MM.1S (cell line): ENCODE results near the gene FAM114A1.

Experiments used
- DNase-seq: peaks from one replicate; pipeline ENCODE4 v3.0.0-alpha.2; 2015
- H2AFZ ChIP-seq: fragments of 300-600 bp; sonication (generic); 2 replicates; pipeline ENCODE4 v1.6.0; 2016; ENCODE audit warnings: antibody characterized with exemption, low read length
- H3F3A ChIP-seq: fragments of 300-600 bp; sonication (generic); 2 replicates; pipeline ENCODE4 v1.6.1; 2016; ENCODE audit warnings: mild to moderate bottlenecking, antibody characterized with exemption, low read length, moderate library complexity, mixed read lengths; ENCODE audit not compliant: insufficient read depth
- H3K27ac ChIP-seq: fragments of 300-600 bp; sonication (generic); 2 replicates; pipeline ENCODE4 v1.5.1; 2016; ENCODE audit warnings: mild to moderate bottlenecking, low read length
- H3K27me3 ChIP-seq: fragments of 300-600 bp; sonication (generic); replicated peaks from 2 replicates; pipeline ENCODE4 v1.6.0; 2016; ENCODE audit warnings: low read length; ENCODE audit not compliant: insufficient read depth
- H3K36me3 ChIP-seq: fragments of 300-600 bp; sonication (generic); replicated peaks from 2 replicates; pipeline ENCODE4 v1.6.1; 2016; ENCODE audit warnings: mild to moderate bottlenecking, low read length, mixed read lengths; ENCODE audit not compliant: insufficient read depth
- H3K4me1 ChIP-seq: fragments of 300-600 bp; sonication (generic); 2 replicates; pipeline ENCODE4 v1.6.1; 2016; ENCODE audit warnings: low read length, mixed read lengths
- H3K4me2 ChIP-seq: fragments of 300-600 bp; sonication (generic); 2 replicates; pipeline ENCODE4 v1.6.0; 2016; ENCODE audit warnings: low read depth, low read length
- H3K4me3 ChIP-seq: fragments of 300-600 bp; sonication (generic); 2 replicates; pipeline ENCODE4 v1.5.1; 2016; ENCODE audit warnings: low read length, mixed read lengths
- H3K79me2 ChIP-seq: fragments of 300-600 bp; sonication (generic); 2 replicates; pipeline ENCODE4 v1.6.1; 2016; ENCODE audit warnings: mixed run types, low read length, mixed read lengths
- H3K9ac ChIP-seq: fragments of 300-600 bp; sonication (generic); 2 replicates; pipeline ENCODE4 v1.6.1; 2016; ENCODE audit warnings: low read length, mixed read lengths
- H3K9me2 ChIP-seq: fragments of 300-600 bp; sonication (generic); replicated peaks from 2 replicates; pipeline ENCODE4 v1.6.1; 2016; ENCODE audit warnings: mild to moderate bottlenecking, low read length, mixed read lengths; ENCODE audit not compliant: insufficient read depth
- H3K9me3 ChIP-seq: fragments of 300-600 bp; sonication (generic); replicated peaks from 2 replicates; pipeline ENCODE4 v1.6.1; 2016; ENCODE audit warnings: mild to moderate bottlenecking, low read length, mixed read lengths; ENCODE audit not compliant: insufficient read depth
- H4K20me1 ChIP-seq: fragments of 300-600 bp; sonication (generic); 2 replicates; pipeline ENCODE4 v1.6.1; 2016; ENCODE audit warnings: mild to moderate bottlenecking, low read length, moderate library complexity, mixed read lengths; ENCODE audit not compliant: insufficient read depth
- CTCF ChIP-seq: fragments of 300-600 bp; sonication (generic); IDR thresholded peaks from 2 replicates; pipeline ENCODE4 v1.5.1; 2016; ENCODE audit warnings: antibody characterized with exemption, low read length, mixed read lengths
- EZH2 ChIP-seq: fragments of 300-600 bp; sonication (generic); optimal IDR thresholded peaks from 2 replicates; pipeline ENCODE3; 2017; ENCODE audit warnings: low read depth, mild to moderate bottlenecking, antibody characterized with exemption, low read length, mixed read lengths
- EZH2phosphoT487 ChIP-seq: fragments of 300-600 bp; sonication (generic); IDR thresholded peaks from 2 replicates; pipeline ENCODE4 v1.6.1; 2018; ENCODE audit warnings: antibody characterized with exemption, low read length

Gene FAM114A1

GRCh38 chr4:38872620-38873019 lies 5.0 kb downstream of the FAM114A1 start:
- Histone ChIP-seq H3K27ac (no peak overlapping the region), H4K20me1 (no peaks in the 10 kb centered on the region), H3K27me3 (no peaks in the 10 kb centered on the region), H2AFZ (no peak overlapping the region), H3K4me2 (no peak overlapping the region), H3K9me2 (no peaks in the 10 kb centered on the region), H3K4me1 (no peaks in the 10 kb centered on the region; the same call in 1 of the 2 replicates), H3K9me3 (no peaks in the 10 kb centered on the region), H3K36me3 (no peaks in the 10 kb centered on the region), H3F3A (no peaks in the 10 kb centered on the region), H3K79me2 (no peaks in the 10 kb centered on the region), H3K9ac (no peak overlapping the region), H3K4me3 (no peak overlapping the region)
- DNase-seq: no peak
- no peak for TF ChIP-seq EZH2phosphoT487
- no peak for TF ChIP-seq EZH2
- TF ChIP-seq CTCF: no peak

- no peak for DNase-seq
Observed at GRCh38 chr4:38873290-38873944, 5.8 kb downstream of the FAM114A1 start.

GRCh38 chr4:38876636-38877035 lies 9.0 kb downstream of the FAM114A1 start:
- no peaks in the 10 kb centered on the region for H3K4me1 ChIP-seq
- H3K79me2 ChIP-seq: no peaks in the 10 kb centered on the region
- no peak overlapping the region for H3K27ac ChIP-seq
- H3F3A ChIP-seq: no peaks in the 10 kb centered on the region
- no peak for DNase-seq
- H4K20me1 ChIP-seq: no peaks in the 10 kb centered on the region
- no peak for TF ChIP-seq EZH2
- TF ChIP-seq EZH2phosphoT487: no peak
- no peak for TF ChIP-seq CTCF
- no peak overlapping the region for H3K4me3 ChIP-seq
- no peak overlapping the region for H3K9ac ChIP-seq
- no peak overlapping the region for H3K4me2 ChIP-seq
- H3K9me2 ChIP-seq: no peaks in the 10 kb centered on the region
- H3K27me3 ChIP-seq: no peaks in the 10 kb centered on the region
- no peaks in the 10 kb centered on the region for H3K9me3 ChIP-seq
- H2AFZ ChIP-seq: no peak overlapping the region
- no peaks in the 10 kb centered on the region for H3K36me3 ChIP-seq

More at GRCh38 chr4:38873290-38873944, 5.8 kb downstream of the FAM114A1 start:
- Histone ChIP-seq H3K4me1 (no peaks in the 10 kb centered on the region; the same call in 1 of the 2 replicates), H3K27me3 (no peaks in the 10 kb centered on the region), H3K4me2 (no peak overlapping the region), H2AFZ (no peak overlapping the region), H3K9ac (no peak overlapping the region), H3K79me2 (no peaks in the 10 kb centered on the region), H4K20me1 (no peaks in the 10 kb centered on the region), H3K36me3 (no peaks in the 10 kb centered on the region), H3K4me3 (no peak overlapping the region), H3K9me3 (no peaks in the 10 kb centered on the region), H3K9me2 (no peaks in the 10 kb centered on the region), H3F3A (no peaks in the 10 kb centered on the region), H3K27ac (no peak overlapping the region)
- TF ChIP-seq EZH2: no peak
- TF ChIP-seq CTCF: 0 out of 2 replicates have a peak, but pooled peaks have one; percentile 3
- no peak for TF ChIP-seq EZH2phosphoT487
